Activated naive CD8-positive, alpha-beta T cell treated with anti-CD3 and anti-CD28 coated beads, Interleukin-2, amount 50 U/mL, for 24 hours (primary cell): ENCODE data around the gene RECQL.

Source experiments
- ATAC-seq: fragments of 150-1000 bp; cut with Tn5 transposase; one replicate; pipeline ENCODE4 v1.10.0; 2021
- DNase-seq: peaks from one replicate; pipeline ENCODE4 v3.0.0; 2021
- H3K27ac Mint-ChIP-seq: one replicate; pipeline ENCODE4 v1.8.0; 2021; ENCODE audit warnings: mild to moderate bottlenecking, mixed read lengths
- H3K27me3 Mint-ChIP-seq: one replicate; pipeline ENCODE4 v1.8.0; 2021; ENCODE audit warnings: mixed read lengths
- H3K36me3 Mint-ChIP-seq: one replicate; pipeline ENCODE4 v1.8.0; 2021; ENCODE audit warnings: low read depth, mixed read lengths
- H3K4me1 Mint-ChIP-seq: one replicate; pipeline ENCODE4 v1.8.0; 2021; ENCODE audit warnings: mixed read lengths
- H3K4me3 Mint-ChIP-seq: one replicate; pipeline ENCODE4 v1.8.0; 2021; ENCODE audit warnings: mild to moderate bottlenecking, moderate library complexity, mixed read lengths
- H3K9me3 Mint-ChIP-seq: one replicate; pipeline ENCODE4 v1.8.0; 2021; ENCODE audit warnings: mixed read lengths

Gene RECQL

GRCh38 chr12:21501258-21502163 lies at the start of gene RECQL, which contains the start of gene GOLT1B:
RECQL (minus strand) TSS chr12:21501635; CDS start chr12:21499570, 2,065 bp downstream.
GOLT1B (plus strand) TSS chr12:21501789; CDS start chr12:21501924, 135 bp downstream.
- Mint-ChIP-seq H3K4me1 (peaks cover 33% of the 10 kb centered on the region), H3K4me3 (no peak within 1 kb of the TSS), H3K9me3 (no peaks in the 10 kb centered on the region), H3K27ac (no peak within 1 kb of the TSS), H3K27me3 (no peaks in the 10 kb centered on the region), H3K36me3 (peaks cover 30% of the 10 kb centered on the region)
- ATAC-seq (peak; percentile 97), DNase-seq (peak; percentile 82)

- Mint-ChIP-seq H3K4me3 (no peak overlapping the region), H3K4me1 (peaks cover 9% of the 10 kb centered on the region)
- DNase-seq = peak; percentile 10
Observed at GRCh38 chr12:21547437-21547836, 46.0 kb upstream of the RECQL start.

GRCh38 chr12:21546716-21547115 lies 45.3 kb upstream of the RECQL start:
- H3K27ac Mint-ChIP-seq = no peak overlapping the region
- H3K27me3 Mint-ChIP-seq = peaks cover 2% of the 10 kb centered on the region
- no peaks in the 10 kb centered on the region for H3K9me3 Mint-ChIP-seq
- ATAC-seq = no peak
- H3K4me1 Mint-ChIP-seq = peaks cover 9% of the 10 kb centered on the region
- H3K36me3 Mint-ChIP-seq = no peaks in the 10 kb centered on the region
- no peak overlapping the region for H3K4me3 Mint-ChIP-seq
- DNase-seq = no peak

More at GRCh38 chr12:21547437-21547836, 46.0 kb upstream of the RECQL start:
- Mint-ChIP-seq H3K27me3 (peaks cover 2% of the 10 kb centered on the region), H3K36me3 (no peaks in the 10 kb centered on the region), H3K9me3 (no peaks in the 10 kb centered on the region), H3K27ac (peak overlapping the region; percentile 4)
- peak; percentile 92 for ATAC-seq

GRCh38 chr12:21545557-21545956 lies 44.1 kb upstream of the RECQL start:
- Mint-ChIP-seq H3K9me3 (no peaks in the 10 kb centered on the region), H3K27ac (no peak overlapping the region), H3K4me3 (no peak overlapping the region), H3K4me1 (peaks cover 9% of the 10 kb centered on the region), H3K36me3 (no peaks in the 10 kb centered on the region), H3K27me3 (peaks cover 2% of the 10 kb centered on the region)
- ATAC-seq (no peak), DNase-seq (no peak)

- Mint-ChIP-seq H3K27ac (no peak overlapping the region), H3K4me3 (no peak overlapping the region), H3K4me1 (peaks cover 8% of the 10 kb centered on the region), H3K36me3 (no peaks in the 10 kb centered on the region), H3K27me3 (peaks cover 2% of the 10 kb centered on the region), H3K9me3 (no peaks in the 10 kb centered on the region)
- no peak for ATAC-seq
- no peak for DNase-seq
Observed at GRCh38 chr12:21543151-21543550, 41.7 kb upstream of the RECQL start.

- ATAC-seq (peak; percentile 35), DNase-seq (no peak)
- H3K27me3 Mint-ChIP-seq = peaks cover 2% of the 10 kb centered on the region
- H3K4me3 Mint-ChIP-seq = no peak overlapping the region
- H3K27ac Mint-ChIP-seq = no peak overlapping the region
- peaks cover under 1% of the 10 kb centered on the region for H3K4me1 Mint-ChIP-seq
- H3K9me3 Mint-ChIP-seq = no peaks in the 10 kb centered on the region
- no peaks in the 10 kb centered on the region for H3K36me3 Mint-ChIP-seq
Observed at GRCh38 chr12:21542403-21542802, 41.0 kb upstream of the RECQL start.

GRCh38 chr12:21541773-21542172 lies 40.3 kb upstream of the RECQL start:
- H3K4me1 Mint-ChIP-seq = no peaks in the 10 kb centered on the region
- no peak overlapping the region for H3K27ac Mint-ChIP-seq
- no peak for DNase-seq
- H3K36me3 Mint-ChIP-seq = no peaks in the 10 kb centered on the region
- ATAC-seq = no peak
- no peaks in the 10 kb centered on the region for H3K9me3 Mint-ChIP-seq
- no peak overlapping the region for H3K4me3 Mint-ChIP-seq
- H3K27me3 Mint-ChIP-seq = peaks cover 2% of the 10 kb centered on the region

GRCh38 chr12:21539797-21540196 lies 38.4 kb upstream of the RECQL start:
- Mint-ChIP-seq H3K4me3 (no peak overlapping the region), H3K36me3 (no peaks in the 10 kb centered on the region), H3K4me1 (no peaks in the 10 kb centered on the region), H3K27me3 (peaks cover 2% of the 10 kb centered on the region), H3K27ac (no peak overlapping the region), H3K9me3 (no peaks in the 10 kb centered on the region)
- ATAC-seq = peak; percentile 54
- DNase-seq = no peak

GRCh38 chr12:21538061-21538653 lies 36.7 kb upstream of the RECQL start:
- no peak for ATAC-seq
- no peak overlapping the region for H3K27ac Mint-ChIP-seq

GRCh38 chr12:21529456-21529855 lies 28.0 kb upstream of the RECQL start:
- Mint-ChIP-seq H3K4me1 (peaks cover 6% of the 10 kb centered on the region), H3K27ac (no peak overlapping the region), H3K36me3 (no peaks in the 10 kb centered on the region), H3K27me3 (peaks cover 29% of the 10 kb centered on the region), H3K9me3 (peaks cover 1% of the 10 kb centered on the region), H3K4me3 (no peak overlapping the region)
- DNase-seq (no peak), ATAC-seq (no peak)

More at GRCh38 chr12:21538061-21538653, 36.7 kb upstream of the RECQL start:
- Mint-ChIP-seq H3K27me3 (no peaks in the 10 kb centered on the region), H3K9me3 (no peaks in the 10 kb centered on the region), H3K36me3 (no peaks in the 10 kb centered on the region), H3K4me1 (no peaks in the 10 kb centered on the region), H3K4me3 (no peak overlapping the region)
- DNase-seq = no peak

- Mint-ChIP-seq H3K4me3 (peak overlapping the region; percentile 74), H3K27me3 (peaks cover 29% of the 10 kb centered on the region), H3K36me3 (no peaks in the 10 kb centered on the region), H3K27ac (no peak overlapping the region), H3K9me3 (peaks cover 6% of the 10 kb centered on the region), H3K4me1 (peaks cover 6% of the 10 kb centered on the region)
- DNase-seq (no peak), ATAC-seq (no peak)
Observed at GRCh38 chr12:21528953-21529352, 27.5 kb upstream of the RECQL start.

GRCh38 chr12:21527451-21528180 lies 26.2 kb upstream of the RECQL start:
- H3K27me3 Mint-ChIP-seq = peaks cover 29% of the 10 kb centered on the region
- DNase-seq (peak; percentile 65), ATAC-seq (peak; percentile 98)
- H3K27ac Mint-ChIP-seq = no peak overlapping the region
- H3K4me1 Mint-ChIP-seq = peaks cover 6% of the 10 kb centered on the region
- H3K36me3 Mint-ChIP-seq = no peaks in the 10 kb centered on the region
- H3K4me3 Mint-ChIP-seq = peak overlapping the region; percentile 74
- peaks cover 6% of the 10 kb centered on the region for H3K9me3 Mint-ChIP-seq

- Mint-ChIP-seq H3K27me3 (peaks cover 28% of the 10 kb centered on the region), H3K36me3 (no peaks in the 10 kb centered on the region), H3K27ac (no peak overlapping the region), H3K4me1 (peaks cover 6% of the 10 kb centered on the region), H3K9me3 (peaks cover 6% of the 10 kb centered on the region), H3K4me3 (peak overlapping the region; percentile 74)
- DNase-seq (no peak), ATAC-seq (no peak)
Observed at GRCh38 chr12:21526721-21527345, 25.4 kb upstream of the RECQL start.

- Mint-ChIP-seq H3K27ac (no peak within 1 kb of the TSS), H3K36me3 (no peaks in the 10 kb centered on the region), H3K4me3 (peak within 1 kb of the TSS; percentile 74), H3K4me1 (peaks cover 6% of the 10 kb centered on the region), H3K9me3 (peaks cover 6% of the 10 kb centered on the region), H3K27me3 (peaks cover 28% of the 10 kb centered on the region)
- no peak for ATAC-seq
- no peak for DNase-seq
Observed at GRCh38 chr12:21526053-21526452, 24.6 kb upstream of the RECQL start, which contains the start of gene SPX. SPX (plus strand) TSS chr12:21526296; CDS start chr12:21526473, 177 bp downstream.
